Lower leg skin (tissue), 4 donors: ENCODE measurements around the gene CHI3L2. TPM values are rescaled to one million over a fixed set of nuclear protein-coding genes. Genes with fewer than 3 reads are reported as not detected.

Experiments used
- DNase-seq, 2 donors: peaks; one replicate each; pipeline ENCODE4 v3.0.0-alpha.2; 2019; ENCODE audit warnings: low spot score in 2 of 2
- H3K4me3 ChIP-seq: fragments of 200-600 bp; sonication (generic); 2 replicates; pipeline ENCODE4 v1.5.1; 2017; ENCODE audit warnings: mild to moderate bottlenecking, low read depth; ENCODE audit not compliant: poor library complexity, severe bottlenecking
- POLR2A ChIP-seq, 2 donors: fragments of 450-650 bp; IDR thresholded peaks; one replicate each; pipeline ENCODE4 v1.6.1; 2016 to 2017; ENCODE audit warnings: antibody characterized with exemption in 2 of 2, mild to moderate bottlenecking in 1 of 2, moderate library complexity in 1 of 2
- WGBS, 2 donors: methylation state at CpG; one replicate each; pipeline ENCODE4 v1.1.5; 2018; 5-methylcytosine and 5-hydroxymethylcytosine counted together
- intact Hi-C: fragments of 100-400 bp; cut with DNase I; formaldehyde crosslinking; loops from one replicate; pipeline ENCODE4 v1.15.0; 2023; ENCODE audit warnings: low total_unique reads
- total RNA-seq, 4 donors: library from RNA; depleted of rRNA; stranded (reverse); fragments of >200 nt; gene quantifications; one replicate each; pipeline ENCODE4 v1.1.0, GENCODE V29; 2016
- TF ChIP-seq, protein P1 (sequence below), 3 donors: fragments of 450-650 bp; IDR thresholded peaks; one replicate each; pipeline ENCODE4 v1.5.1; 2016; ENCODE audit warnings: antibody characterized with exemption in 3 of 3, mild to moderate bottlenecking in 3 of 3, moderate library complexity in 2 of 3

Gene CHI3L2
- total RNA-seq, 4 donors from 2014 or later, result 2.2 to 15.8 (median 5.5) TPM; not detected in 1

DNA sequence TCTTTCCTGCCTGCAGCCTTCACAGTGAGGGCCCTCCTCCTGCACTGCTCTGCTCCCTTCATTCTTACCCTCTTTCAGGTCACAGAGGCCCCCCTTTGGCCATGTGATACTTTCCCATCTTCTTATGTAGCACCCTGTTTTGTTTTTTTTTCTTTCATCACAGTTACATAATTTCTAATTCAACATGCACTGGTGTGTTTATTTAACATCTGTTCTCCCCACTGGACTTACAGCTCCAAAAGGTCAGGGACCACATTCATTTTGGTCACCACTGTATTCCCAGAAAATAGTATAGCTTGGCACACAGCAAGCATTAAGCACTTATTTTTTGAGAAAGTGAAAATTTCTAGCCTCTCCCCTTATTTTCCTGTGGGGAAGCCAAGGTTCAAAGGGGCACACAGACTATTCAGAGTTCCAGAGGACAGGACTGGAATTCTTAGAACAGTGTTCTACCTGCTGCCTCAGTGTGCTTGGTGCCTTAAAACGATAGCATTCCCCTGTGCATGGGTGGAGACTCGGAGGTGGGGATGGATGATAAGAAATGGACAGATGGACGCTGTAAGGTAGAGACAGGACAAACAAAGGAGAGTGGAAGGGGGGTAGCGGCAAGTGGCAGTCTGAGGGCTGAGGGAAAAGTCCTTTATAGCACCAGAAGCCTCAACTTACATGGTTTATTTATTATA is 32.4 kb upstream of the CHI3L2 start:
- TF ChIP-seq, protein P1, sequence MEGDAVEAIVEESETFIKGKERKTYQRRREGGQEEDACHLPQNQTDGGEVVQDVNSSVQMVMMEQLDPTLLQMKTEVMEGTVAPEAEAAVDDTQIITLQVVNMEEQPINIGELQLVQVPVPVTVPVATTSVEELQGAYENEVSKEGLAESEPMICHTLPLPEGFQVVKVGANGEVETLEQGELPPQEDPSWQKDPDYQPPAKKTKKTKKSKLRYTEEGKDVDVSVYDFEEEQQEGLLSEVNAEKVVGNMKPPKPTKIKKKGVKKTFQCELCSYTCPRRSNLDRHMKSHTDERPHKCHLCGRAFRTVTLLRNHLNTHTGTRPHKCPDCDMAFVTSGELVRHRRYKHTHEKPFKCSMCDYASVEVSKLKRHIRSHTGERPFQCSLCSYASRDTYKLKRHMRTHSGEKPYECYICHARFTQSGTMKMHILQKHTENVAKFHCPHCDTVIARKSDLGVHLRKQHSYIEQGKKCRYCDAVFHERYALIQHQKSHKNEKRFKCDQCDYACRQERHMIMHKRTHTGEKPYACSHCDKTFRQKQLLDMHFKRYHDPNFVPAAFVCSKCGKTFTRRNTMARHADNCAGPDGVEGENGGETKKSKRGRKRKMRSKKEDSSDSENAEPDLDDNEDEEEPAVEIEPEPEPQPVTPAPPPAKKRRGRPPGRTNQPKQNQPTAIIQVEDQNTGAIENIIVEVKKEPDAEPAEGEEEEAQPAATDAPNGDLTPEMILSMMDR (IDR thresholded peaks at IDR 0.05), result no peak
- TF ChIP-seq POLR2A (IDR thresholded peaks at IDR 0.05), result no peak
- intact Hi-C loops, result no loop called here
- 87 to 90% methylated on average over 4 of the region's 4 CpGs for WGBS, 2 donors
- no peak for DNase-seq
- no peak overlapping the region for H3K4me3 ChIP-seq

DNA sequence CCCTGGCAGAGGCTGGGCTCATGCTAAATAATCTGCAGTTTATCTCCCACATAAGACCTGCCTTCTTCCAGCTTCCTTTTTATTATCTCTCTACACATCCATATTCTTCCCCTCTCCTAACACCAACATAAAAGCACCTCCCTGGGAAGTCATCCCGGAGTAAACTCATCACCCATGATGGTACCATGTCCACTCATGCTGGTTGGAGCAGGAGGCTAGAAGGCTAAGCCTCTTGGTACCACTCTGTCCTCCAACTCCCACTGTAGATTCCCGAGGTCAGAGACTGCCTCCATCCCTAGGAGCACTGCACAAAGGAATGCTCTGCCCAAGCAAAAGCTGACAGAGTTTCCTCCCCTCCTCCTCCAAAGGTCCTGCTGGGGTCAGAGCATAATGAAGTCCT is 31.3 kb upstream of the CHI3L2 start:
- H3K4me3 ChIP-seq, result no peak overlapping the region

DNA sequence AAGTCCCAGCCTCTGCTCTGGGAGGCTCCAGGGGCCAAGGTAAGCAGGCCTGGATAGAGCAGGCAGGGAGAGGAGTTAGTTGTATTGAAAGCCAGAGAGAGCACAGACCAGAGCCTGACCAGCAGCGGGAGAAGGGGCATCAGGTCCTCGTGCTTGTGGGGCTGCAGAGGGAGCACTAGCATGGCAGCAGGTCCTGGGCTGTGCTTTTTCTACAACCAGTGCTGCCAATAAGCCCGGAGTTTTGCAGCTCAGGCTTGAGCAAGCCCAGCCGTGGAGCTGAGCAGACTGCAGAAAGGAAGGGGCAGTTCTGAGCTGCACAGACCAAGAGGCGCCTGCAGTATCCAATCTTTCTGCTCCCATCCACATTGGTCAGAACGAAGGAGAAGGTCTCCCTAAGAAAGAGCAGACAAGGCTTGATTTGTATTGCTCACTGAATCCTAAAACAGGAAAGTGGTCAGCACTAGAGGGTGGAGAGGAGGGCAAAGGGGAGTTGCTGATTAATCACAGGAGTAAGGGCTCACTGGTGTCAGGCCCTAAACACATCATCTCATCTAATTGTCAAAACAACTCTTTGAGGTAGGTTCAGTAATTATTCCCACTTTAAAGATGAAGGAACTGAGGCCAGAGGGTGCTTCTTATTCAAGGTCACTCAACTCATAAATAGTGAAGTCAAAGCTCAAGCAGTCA is 29.8 kb upstream of the CHI3L2 start:
- WGBS, 2 donors, result 55 to 65% methylated on average over 6 of the region's 6 CpGs
- TF ChIP-seq POLR2A (IDR thresholded peaks at IDR 0.05), result no peak
- TF ChIP-seq, protein P1 (IDR thresholded peaks at IDR 0.05), result no peak
- H3K4me3 ChIP-seq, result no peak overlapping the region
- intact Hi-C loops, result no loop called here
- DNase-seq, result no peak

More for the DNA sequence above, 31.3 kb upstream of the CHI3L2 start:
- TF ChIP-seq POLR2A (IDR thresholded peaks at IDR 0.05), result no peak
- TF ChIP-seq, protein P1 (IDR thresholded peaks at IDR 0.05), result no peak
- 85 to 91% methylated on average over 2 of the region's 2 CpGs for WGBS, 2 donors
- no peak for DNase-seq
- intact Hi-C loops, result no loop called here

DNA sequence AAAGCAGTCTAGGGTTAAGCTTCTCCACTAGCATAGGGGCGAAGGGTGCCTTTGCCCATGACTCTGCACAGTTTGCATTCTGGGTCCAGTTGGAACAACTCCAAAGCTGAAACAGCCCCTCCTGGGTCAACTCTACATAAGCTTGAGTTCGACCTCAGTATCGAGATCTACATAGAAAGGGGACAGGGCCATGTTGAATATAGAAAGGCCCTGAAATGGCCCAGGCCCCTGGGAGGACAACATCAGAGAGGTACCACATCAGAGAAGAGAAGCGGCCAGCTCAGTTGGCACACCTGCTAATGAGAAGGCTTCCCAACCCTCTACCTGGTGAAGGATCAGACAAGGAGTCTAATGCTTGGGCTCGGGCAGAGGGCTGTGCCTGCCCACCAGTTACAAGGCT is 28.7 kb upstream of the CHI3L2 start:
- TF ChIP-seq, protein P1 (IDR thresholded peaks at IDR 0.05), result no peak
- no peak overlapping the region for H3K4me3 ChIP-seq
- 88 to 93% methylated on average over 5 of the region's 5 CpGs for WGBS, 2 donors
- DNase-seq, result no peak
- intact Hi-C loops, result no loop called here

DNA sequence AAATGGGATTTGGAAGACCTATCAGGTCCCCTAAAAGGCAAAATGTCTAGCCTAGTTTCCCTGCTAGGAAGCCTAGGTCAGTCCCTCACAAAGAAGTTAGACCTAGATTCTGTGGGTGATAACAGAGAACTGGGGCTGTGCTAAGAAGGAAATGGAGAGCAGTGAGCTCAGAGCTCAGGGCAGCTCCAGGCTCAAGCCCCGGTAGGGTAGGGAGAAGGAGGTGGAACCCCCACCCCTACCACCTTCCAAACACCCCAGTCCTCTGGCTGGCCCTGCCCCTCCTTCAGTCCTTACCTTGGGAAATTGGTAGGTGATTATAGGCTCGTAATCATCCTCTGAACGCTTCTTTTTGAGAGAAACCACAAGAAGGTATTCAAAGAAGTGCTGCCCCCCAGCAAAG is 28.2 kb upstream of the CHI3L2 start:
- DNase-seq, result no peak
- WGBS, 2 donors, result 77 to 83% methylated on average over 3 of the region's 3 CpGs
- TF ChIP-seq, protein P1 (IDR thresholded peaks at IDR 0.05), result no peak
- no peak for TF ChIP-seq POLR2A (IDR thresholded peaks at IDR 0.05)
- intact Hi-C loops, result no loop called here
- no peak overlapping the region for H3K4me3 ChIP-seq
